ENCODE data around the gene POLR3G.

DNA sequence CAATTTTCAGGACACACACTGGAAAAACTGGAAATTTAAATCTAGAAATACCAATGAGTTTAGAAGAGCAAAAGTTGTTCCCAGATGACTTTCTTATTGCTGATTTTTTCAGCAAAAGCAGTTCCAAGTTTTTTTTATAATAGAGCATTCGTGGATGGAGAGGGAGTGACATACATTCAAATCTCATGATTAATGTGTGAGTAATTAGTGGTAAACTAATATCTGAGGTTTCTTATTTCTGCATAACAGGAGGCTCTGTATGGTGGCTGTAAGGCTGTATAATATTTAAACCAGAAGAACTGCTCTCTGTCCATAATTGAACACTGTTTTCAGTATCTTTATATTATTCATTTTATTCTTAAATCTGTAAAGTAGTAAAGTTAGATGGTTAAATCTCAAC lies 28.9 kb downstream of the POLR3G start:
- TF ChIP-seq, protein P1, sequence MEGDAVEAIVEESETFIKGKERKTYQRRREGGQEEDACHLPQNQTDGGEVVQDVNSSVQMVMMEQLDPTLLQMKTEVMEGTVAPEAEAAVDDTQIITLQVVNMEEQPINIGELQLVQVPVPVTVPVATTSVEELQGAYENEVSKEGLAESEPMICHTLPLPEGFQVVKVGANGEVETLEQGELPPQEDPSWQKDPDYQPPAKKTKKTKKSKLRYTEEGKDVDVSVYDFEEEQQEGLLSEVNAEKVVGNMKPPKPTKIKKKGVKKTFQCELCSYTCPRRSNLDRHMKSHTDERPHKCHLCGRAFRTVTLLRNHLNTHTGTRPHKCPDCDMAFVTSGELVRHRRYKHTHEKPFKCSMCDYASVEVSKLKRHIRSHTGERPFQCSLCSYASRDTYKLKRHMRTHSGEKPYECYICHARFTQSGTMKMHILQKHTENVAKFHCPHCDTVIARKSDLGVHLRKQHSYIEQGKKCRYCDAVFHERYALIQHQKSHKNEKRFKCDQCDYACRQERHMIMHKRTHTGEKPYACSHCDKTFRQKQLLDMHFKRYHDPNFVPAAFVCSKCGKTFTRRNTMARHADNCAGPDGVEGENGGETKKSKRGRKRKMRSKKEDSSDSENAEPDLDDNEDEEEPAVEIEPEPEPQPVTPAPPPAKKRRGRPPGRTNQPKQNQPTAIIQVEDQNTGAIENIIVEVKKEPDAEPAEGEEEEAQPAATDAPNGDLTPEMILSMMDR (IDR thresholded peaks at IDR 0.05; ENCODE audit: low read depth, low read length, poor library complexity, severe bottlenecking): no peak
- no peak for TF ChIP-seq EZH2phosphoT487 (IDR thresholded peaks at IDR 0.05; ENCODE audit: borderline replicate concordance, low read length)
